ENCODE results near the gene CNOT4.
"Not testable (repeated sequence)": the region's sequence is repeated elsewhere in the genome, so short reads cannot be mapped to it uniquely, and the experiment has no call there.

The CNOT4 gene

GRCh38 chr7:135448753-135449152, 61.1 kb downstream of the CNOT4 start:
- H3K4me3 Mint-ChIP-seq: no peak overlapping the region
- peaks cover 8% of the 10 kb centered on the region for H3K36me3 Mint-ChIP-seq (ENCODE audit: low read depth)
- H3K27ac Mint-ChIP-seq: no peak overlapping the region
- H3K27me3 Mint-ChIP-seq: no peaks in the 10 kb centered on the region
- peaks cover 37% of the 10 kb centered on the region for H3K4me1 Mint-ChIP-seq (ENCODE audit: low read depth)
- no peaks in the 10 kb centered on the region for H3K9me3 Mint-ChIP-seq

GRCh38 chr7:135447748-135448147, 62.2 kb downstream of the CNOT4 start:
- no peaks in the 10 kb centered on the region for H3K9me3 Mint-ChIP-seq
- H3K27me3 Mint-ChIP-seq: no peaks in the 10 kb centered on the region
- peaks cover 14% of the 10 kb centered on the region for H3K36me3 Mint-ChIP-seq (ENCODE audit: low read depth)
- no peak overlapping the region for H3K4me3 Mint-ChIP-seq
- H3K27ac Mint-ChIP-seq: peak overlapping the region; percentile 16
- peaks cover 43% of the 10 kb centered on the region for H3K4me1 Mint-ChIP-seq (ENCODE audit: low read depth)

GRCh38 chr7:135445690-135446089, 64.2 kb downstream of the CNOT4 start:
- Mint-ChIP-seq H3K4me3 (no peak overlapping the region), H3K4me1 (ENCODE audit: low read depth) (peaks cover 42% of the 10 kb centered on the region), H3K9me3 (no peaks in the 10 kb centered on the region), H3K36me3 (ENCODE audit: low read depth) (peaks cover 14% of the 10 kb centered on the region), H3K27me3 (no peaks in the 10 kb centered on the region), H3K27ac (no peak overlapping the region)

- H3K9me3 Mint-ChIP-seq, H3K4me3 Mint-ChIP-seq, H3K27me3 Mint-ChIP-seq, H3K27ac Mint-ChIP-seq: not testable (repeated sequence)
- H3K4me1 Mint-ChIP-seq (ENCODE audit: low read depth): peaks cover 39% of the 10 kb centered on the region
- peaks cover 14% of the 10 kb centered on the region for H3K36me3 Mint-ChIP-seq (ENCODE audit: low read depth)
Measured at GRCh38 chr7:135445266-135445665, 64.6 kb downstream of the CNOT4 start.

- Mint-ChIP-seq H3K36me3 (ENCODE audit: low read depth) (peaks cover 28% of the 10 kb centered on the region), H3K27ac (no peak overlapping the region)
Measured at GRCh38 chr7:135441791-135442190, 68.1 kb downstream of the CNOT4 start.

GRCh38 chr7:135434047-135434446, 75.9 kb downstream of the CNOT4 start:
- Mint-ChIP-seq H3K4me1 (ENCODE audit: low read depth) (peaks cover 30% of the 10 kb centered on the region), H3K4me3 (no peak overlapping the region), H3K27me3 (no peaks in the 10 kb centered on the region), H3K27ac (no peak overlapping the region), H3K9me3 (no peaks in the 10 kb centered on the region), H3K36me3 (ENCODE audit: low read depth) (peaks cover 82% of the 10 kb centered on the region)

More at GRCh38 chr7:135441791-135442190, 68.1 kb downstream of the CNOT4 start:
- Mint-ChIP-seq H3K9me3 (no peaks in the 10 kb centered on the region), H3K27me3 (no peaks in the 10 kb centered on the region), H3K4me1 (ENCODE audit: low read depth) (peaks cover 12% of the 10 kb centered on the region), H3K4me3 (no peak overlapping the region)

- Mint-ChIP-seq H3K27me3 (no peaks in the 10 kb centered on the region), H3K27ac (no peak overlapping the region), H3K4me3 (no peak overlapping the region), H3K4me1 (ENCODE audit: low read depth) (peaks cover 48% of the 10 kb centered on the region), H3K9me3 (no peaks in the 10 kb centered on the region), H3K36me3 (ENCODE audit: low read depth) (peaks cover 66% of the 10 kb centered on the region)
Measured at GRCh38 chr7:135430626-135431025, 79.3 kb downstream of the CNOT4 start.

- Mint-ChIP-seq H3K9me3 (no peaks in the 10 kb centered on the region), H3K27me3 (no peaks in the 10 kb centered on the region), H3K27ac (peak overlapping the region; percentile 17), H3K36me3 (ENCODE audit: low read depth) (peaks cover 50% of the 10 kb centered on the region), H3K4me1 (ENCODE audit: low read depth) (peaks cover 53% of the 10 kb centered on the region), H3K4me3 (peak overlapping the region; percentile 4)
Measured at GRCh38 chr7:135428879-135429278, 81.0 kb downstream of the CNOT4 start.

GRCh38 chr7:135428011-135428410, 81.9 kb downstream of the CNOT4 start:
- H3K4me3 Mint-ChIP-seq: no peak overlapping the region
- peaks cover 42% of the 10 kb centered on the region for H3K36me3 Mint-ChIP-seq (ENCODE audit: low read depth)
- no peak overlapping the region for H3K27ac Mint-ChIP-seq
- H3K9me3 Mint-ChIP-seq: no peaks in the 10 kb centered on the region
- H3K27me3 Mint-ChIP-seq: no peaks in the 10 kb centered on the region
- peaks cover 52% of the 10 kb centered on the region for H3K4me1 Mint-ChIP-seq (ENCODE audit: low read depth)

GRCh38 chr7:135427166-135427565, 82.7 kb downstream of the CNOT4 start:
- H3K36me3 Mint-ChIP-seq (ENCODE audit: low read depth): peaks cover 33% of the 10 kb centered on the region
- H3K27me3 Mint-ChIP-seq: no peaks in the 10 kb centered on the region
- no peak overlapping the region for H3K27ac Mint-ChIP-seq
- peaks cover 46% of the 10 kb centered on the region for H3K4me1 Mint-ChIP-seq (ENCODE audit: low read depth)
- no peak overlapping the region for H3K4me3 Mint-ChIP-seq
- H3K9me3 Mint-ChIP-seq: no peaks in the 10 kb centered on the region

- H3K4me1 Mint-ChIP-seq (ENCODE audit: low read depth): peaks cover 43% of the 10 kb centered on the region
- H3K36me3 Mint-ChIP-seq (ENCODE audit: low read depth): peaks cover 41% of the 10 kb centered on the region
- no peak overlapping the region for H3K4me3 Mint-ChIP-seq
- no peak overlapping the region for H3K27ac Mint-ChIP-seq
- H3K9me3 Mint-ChIP-seq: no peaks in the 10 kb centered on the region
- H3K27me3 Mint-ChIP-seq: no peaks in the 10 kb centered on the region
Measured at GRCh38 chr7:135425036-135425435, 84.9 kb downstream of the CNOT4 start.

GRCh38 chr7:135420786-135421185, 89.1 kb downstream of the CNOT4 start:
- Mint-ChIP-seq H3K9me3 (no peaks in the 10 kb centered on the region), H3K27ac (no peak overlapping the region), H3K36me3 (ENCODE audit: low read depth) (peaks cover 30% of the 10 kb centered on the region), H3K27me3 (no peaks in the 10 kb centered on the region), H3K4me1 (ENCODE audit: low read depth) (peaks cover 16% of the 10 kb centered on the region), H3K4me3 (no peak overlapping the region)

GRCh38 chr7:135416431-135416830, 93.5 kb downstream of the CNOT4 start:
- Mint-ChIP-seq H3K4me1 (ENCODE audit: low read depth) (peaks cover 4% of the 10 kb centered on the region), H3K36me3 (ENCODE audit: low read depth) (peaks cover 42% of the 10 kb centered on the region), H3K4me3 (no peak overlapping the region), H3K9me3 (no peaks in the 10 kb centered on the region), H3K27me3 (no peaks in the 10 kb centered on the region), H3K27ac (no peak overlapping the region)

GRCh38 chr7:135414850-135415439, 95.0 kb downstream of the CNOT4 start:
- peaks cover 40% of the 10 kb centered on the region for H3K36me3 Mint-ChIP-seq (ENCODE audit: low read depth)
- peaks cover 4% of the 10 kb centered on the region for H3K4me1 Mint-ChIP-seq (ENCODE audit: low read depth)
- H3K4me3 Mint-ChIP-seq: no peak overlapping the region
- no peak overlapping the region for H3K27ac Mint-ChIP-seq
- H3K9me3 Mint-ChIP-seq: no peaks in the 10 kb centered on the region
- no peaks in the 10 kb centered on the region for H3K27me3 Mint-ChIP-seq

GRCh38 chr7:135414208-135414607, 95.7 kb downstream of the CNOT4 start:
- Mint-ChIP-seq H3K36me3 (ENCODE audit: low read depth) (peaks cover 43% of the 10 kb centered on the region), H3K27me3 (no peaks in the 10 kb centered on the region), H3K4me1 (ENCODE audit: low read depth) (peaks cover 4% of the 10 kb centered on the region), H3K27ac (no peak overlapping the region), H3K9me3 (no peaks in the 10 kb centered on the region), H3K4me3 (no peak overlapping the region)

GRCh38 chr7:135411098-135411497, 98.8 kb downstream of the CNOT4 start:
- no peak overlapping the region for H3K4me3 Mint-ChIP-seq
- H3K27ac Mint-ChIP-seq: no peak overlapping the region
- H3K27me3 Mint-ChIP-seq: no peaks in the 10 kb centered on the region
- H3K9me3 Mint-ChIP-seq: no peaks in the 10 kb centered on the region
- H3K4me1 Mint-ChIP-seq (ENCODE audit: low read depth): peaks cover 4% of the 10 kb centered on the region
- H3K36me3 Mint-ChIP-seq (ENCODE audit: low read depth): peaks cover 60% of the 10 kb centered on the region
